Activated naive CD8-positive, alpha-beta T cell treated with anti-CD3 and anti-CD28 coated beads, Interleukin-2, amount 50 U/mL, for 24 hours (primary cell): ENCODE data around the gene PXDC1.

ENCODE experiments used
- ATAC-seq: fragments of 150-1000 bp; cut with Tn5 transposase; one replicate; pipeline ENCODE4 v1.10.0; 2021
- DNase-seq: peaks from one replicate; pipeline ENCODE4 v3.0.0; 2021
- H3K27ac Mint-ChIP-seq: one replicate; pipeline ENCODE4 v1.8.0; 2021; ENCODE audit warnings: mild to moderate bottlenecking, mixed read lengths
- H3K27me3 Mint-ChIP-seq: one replicate; pipeline ENCODE4 v1.8.0; 2021; ENCODE audit warnings: mixed read lengths
- H3K36me3 Mint-ChIP-seq: one replicate; pipeline ENCODE4 v1.8.0; 2021; ENCODE audit warnings: low read depth, mixed read lengths
- H3K4me1 Mint-ChIP-seq: one replicate; pipeline ENCODE4 v1.8.0; 2021; ENCODE audit warnings: mixed read lengths
- H3K4me3 Mint-ChIP-seq: one replicate; pipeline ENCODE4 v1.8.0; 2021; ENCODE audit warnings: mild to moderate bottlenecking, moderate library complexity, mixed read lengths
- H3K9me3 Mint-ChIP-seq: one replicate; pipeline ENCODE4 v1.8.0; 2021; ENCODE audit warnings: mixed read lengths

Gene PXDC1

GRCh38 chr6:3751077-3751729 lies at the start of gene PXDC1:
PXDC1 (minus strand) TSS chr6:3751713; CDS start chr6:3751531, 182 bp downstream.
- ATAC-seq (no peak), DNase-seq (peak; percentile 16)
- Mint-ChIP-seq H3K27ac (no peak within 1 kb of the TSS), H3K4me1 (peaks cover 6% of the 10 kb centered on the region), H3K27me3 (peaks cover 40% of the 10 kb centered on the region), H3K36me3 (no peaks in the 10 kb centered on the region), H3K9me3 (no peaks in the 10 kb centered on the region), H3K4me3 (peak within 1 kb of the TSS; percentile 52)

GRCh38 chr6:3800850-3801591 lies 49.5 kb upstream of the PXDC1 start:
- Mint-ChIP-seq H3K4me3 (no peak overlapping the region), H3K4me1 (peaks cover 5% of the 10 kb centered on the region), H3K27ac (no peak overlapping the region), H3K9me3 (no peaks in the 10 kb centered on the region), H3K27me3 (peaks cover 3% of the 10 kb centered on the region), H3K36me3 (no peaks in the 10 kb centered on the region)
- DNase-seq (no peak), ATAC-seq (no peak)

- Mint-ChIP-seq H3K4me3 (no peak overlapping the region), H3K27me3 (peaks cover 3% of the 10 kb centered on the region), H3K36me3 (no peaks in the 10 kb centered on the region), H3K27ac (no peak overlapping the region), H3K4me1 (peaks cover 5% of the 10 kb centered on the region), H3K9me3 (no peaks in the 10 kb centered on the region)
- ATAC-seq (no peak), DNase-seq (no peak)
These were observed 48.2 kb upstream of the PXDC1 start for GRCh38 chr6:3799719-3800118.

- Mint-ChIP-seq H3K9me3 (no peaks in the 10 kb centered on the region), H3K4me1 (peaks cover 3% of the 10 kb centered on the region), H3K36me3 (no peaks in the 10 kb centered on the region), H3K27me3 (peaks cover 3% of the 10 kb centered on the region), H3K27ac (no peak overlapping the region), H3K4me3 (no peak overlapping the region)
- no peak for DNase-seq
- ATAC-seq = no peak
These were observed 46.8 kb upstream of the PXDC1 start for GRCh38 chr6:3798055-3798919.

GRCh38 chr6:3797231-3798054 lies 45.9 kb upstream of the PXDC1 start:
- Mint-ChIP-seq H3K4me1 (peaks cover 3% of the 10 kb centered on the region), H3K27ac (no peak overlapping the region), H3K9me3 (no peaks in the 10 kb centered on the region), H3K36me3 (no peaks in the 10 kb centered on the region), H3K27me3 (no peaks in the 10 kb centered on the region), H3K4me3 (no peak overlapping the region)
- ATAC-seq (no peak), DNase-seq (no peak)

GRCh38 chr6:3796719-3797041 lies 45.2 kb upstream of the PXDC1 start:
- Mint-ChIP-seq H3K36me3 (no peaks in the 10 kb centered on the region), H3K27me3 (no peaks in the 10 kb centered on the region), H3K9me3 (no peaks in the 10 kb centered on the region), H3K4me3 (no peak overlapping the region), H3K4me1 (peaks cover under 1% of the 10 kb centered on the region), H3K27ac (no peak overlapping the region)
- ATAC-seq (no peak), DNase-seq (no peak)

GRCh38 chr6:3795836-3796718 lies 44.6 kb upstream of the PXDC1 start:
- H3K4me3 Mint-ChIP-seq = no peak overlapping the region
- H3K27me3 Mint-ChIP-seq = no peaks in the 10 kb centered on the region
- no peak for DNase-seq
- H3K4me1 Mint-ChIP-seq = no peaks in the 10 kb centered on the region
- no peaks in the 10 kb centered on the region for H3K36me3 Mint-ChIP-seq
- ATAC-seq = no peak
- H3K9me3 Mint-ChIP-seq = no peaks in the 10 kb centered on the region
- no peak overlapping the region for H3K27ac Mint-ChIP-seq

GRCh38 chr6:3794092-3794491 lies 42.6 kb upstream of the PXDC1 start:
- Mint-ChIP-seq H3K36me3 (no peaks in the 10 kb centered on the region), H3K4me1 (no peaks in the 10 kb centered on the region), H3K27me3 (no peaks in the 10 kb centered on the region), H3K4me3 (no peak overlapping the region), H3K9me3 (no peaks in the 10 kb centered on the region), H3K27ac (no peak overlapping the region)
- no peak for DNase-seq
- ATAC-seq = no peak

- no peak overlapping the region for H3K4me3 Mint-ChIP-seq
- H3K27me3 Mint-ChIP-seq = no peaks in the 10 kb centered on the region
- H3K9me3 Mint-ChIP-seq = no peaks in the 10 kb centered on the region
- H3K4me1 Mint-ChIP-seq = no peaks in the 10 kb centered on the region
- no peak for ATAC-seq
- no peaks in the 10 kb centered on the region for H3K36me3 Mint-ChIP-seq
- no peak overlapping the region for H3K27ac Mint-ChIP-seq
- no peak for DNase-seq
These were observed 42.0 kb upstream of the PXDC1 start for GRCh38 chr6:3793545-3793944.

- no peaks in the 10 kb centered on the region for H3K4me1 Mint-ChIP-seq
- H3K27me3 Mint-ChIP-seq = no peaks in the 10 kb centered on the region
- H3K4me3 Mint-ChIP-seq = no peak overlapping the region
- ATAC-seq (no peak), DNase-seq (no peak)
- no peaks in the 10 kb centered on the region for H3K36me3 Mint-ChIP-seq
- no peak overlapping the region for H3K27ac Mint-ChIP-seq
- H3K9me3 Mint-ChIP-seq = no peaks in the 10 kb centered on the region
These were observed 40.2 kb upstream of the PXDC1 start for GRCh38 chr6:3791526-3792203.

- Mint-ChIP-seq H3K4me1 (no peaks in the 10 kb centered on the region), H3K27me3 (no peaks in the 10 kb centered on the region), H3K27ac (no peak overlapping the region), H3K9me3 (no peaks in the 10 kb centered on the region), H3K4me3 (no peak overlapping the region), H3K36me3 (no peaks in the 10 kb centered on the region)
- no peak for DNase-seq
- no peak for ATAC-seq
These were observed 38.5 kb upstream of the PXDC1 start for GRCh38 chr6:3789896-3790558.

- no peak overlapping the region for H3K4me3 Mint-ChIP-seq
- no peaks in the 10 kb centered on the region for H3K9me3 Mint-ChIP-seq
- DNase-seq (no peak), ATAC-seq (no peak)
- no peaks in the 10 kb centered on the region for H3K36me3 Mint-ChIP-seq
- H3K27ac Mint-ChIP-seq = no peak overlapping the region
- no peaks in the 10 kb centered on the region for H3K4me1 Mint-ChIP-seq
- H3K27me3 Mint-ChIP-seq = no peaks in the 10 kb centered on the region
These were observed 37.7 kb upstream of the PXDC1 start for GRCh38 chr6:3789018-3789895.
